Urothelium cell line (cell line): ENCODE results near the gene PARP16.

Experiments
- DNase-seq: peaks from one replicate; pipeline ENCODE4 v3.0.0; 2011; ENCODE audit warnings: low spot score, mixed read lengths
- FAIRE-seq: peaks from 2 replicates; lab custom pipeline; 2011; peaks lifted over from hg19 to GRCh38; lab: Jason Lieb, UNC

The PARP16 gene

DNA sequence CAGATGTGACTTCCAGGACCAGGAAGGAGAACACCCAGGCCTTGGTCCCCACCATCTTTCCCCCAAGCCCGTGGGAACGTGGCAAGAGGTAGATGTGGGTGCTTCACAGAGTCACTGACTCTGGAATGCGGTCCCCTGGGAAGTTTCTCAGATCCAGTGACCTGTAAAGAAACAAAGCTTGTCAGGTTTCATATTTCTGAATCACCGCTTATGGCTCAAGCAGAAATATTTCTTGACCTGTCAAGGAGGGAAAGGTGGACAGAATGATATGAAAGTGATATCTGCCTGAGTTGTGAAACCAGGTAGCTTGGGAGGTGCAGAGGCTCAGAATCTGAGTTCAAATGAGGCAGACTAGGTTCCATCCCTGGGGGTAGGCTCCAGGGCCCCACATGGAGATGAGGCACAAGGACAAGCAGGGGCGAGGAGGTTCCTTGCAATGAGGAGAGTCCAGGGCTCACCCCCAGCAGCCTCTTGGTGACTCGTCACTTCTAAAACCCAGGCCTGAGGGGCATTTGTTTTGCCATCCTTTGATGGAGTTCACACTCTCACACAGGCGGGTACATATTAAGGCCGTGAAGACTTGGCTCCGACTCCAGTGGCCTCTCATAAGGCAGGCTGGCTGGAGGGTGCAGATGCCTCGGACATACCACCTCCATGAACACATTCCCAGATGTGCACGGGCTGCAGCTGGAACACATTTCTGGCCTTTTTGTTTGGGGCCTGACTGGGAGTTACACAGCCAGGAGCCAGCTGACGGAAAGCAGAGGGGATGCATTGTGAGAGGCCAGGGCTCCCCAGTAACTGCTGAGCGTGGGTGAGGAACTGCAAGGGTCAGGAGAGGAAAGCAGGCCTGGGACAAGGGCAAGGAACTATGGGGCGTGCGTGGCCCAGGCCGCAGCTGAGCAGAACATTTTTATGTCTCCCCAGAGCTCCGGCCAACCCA lies 76.7 kb downstream of the PARP16 start:
- DNase-seq, result no peak
- no peak for FAIRE-seq

DNA sequence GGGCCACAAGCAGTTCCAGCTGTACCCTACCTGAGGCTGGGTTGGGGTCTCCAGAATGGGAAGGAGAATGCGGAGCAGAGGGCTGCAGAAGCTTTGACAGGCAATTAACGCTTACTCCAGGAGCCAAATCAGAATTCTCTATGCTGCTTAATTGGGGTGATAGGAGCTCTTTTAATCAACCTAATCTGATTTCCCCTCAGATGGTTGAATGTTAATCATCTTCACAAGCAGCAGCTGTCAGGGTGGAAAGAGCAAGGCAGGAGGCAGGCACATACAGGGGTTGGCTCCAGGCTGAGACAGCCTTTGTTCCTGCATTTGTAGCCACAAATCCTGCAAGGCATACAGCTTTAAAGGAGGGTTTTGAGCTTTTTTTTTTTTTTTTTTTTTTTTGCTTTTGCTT lies 78.0 kb downstream of the PARP16 start:
- FAIRE-seq, result no peak
- no peak for DNase-seq
